DMS 273 treated with DMSO at 0.1 percent for 48 hours (cell line): ENCODE data around the gene ABCD3.
A peak's percentile ranks its signal among the peaks of the same experiment; 100 is the strongest.

Source experiments
- DNase-seq: peaks from one replicate; lab custom pipeline; 2025; lab: John Stamatoyannopoulos, UW

The ABCD3 gene

GRCh38 chr1:94462606-94463005, 44.4 kb downstream of the ABCD3 start:
- no peak for DNase-seq

GRCh38 chr1:94463056-94463764, 45.0 kb downstream of the ABCD3 start:
- DNase-seq = no peak

- peak; percentile 6 for DNase-seq
Measured at GRCh38 chr1:94463765-94464330, 45.7 kb downstream of the ABCD3 start.

- DNase-seq = no peak
Measured at GRCh38 chr1:94468708-94469107, 50.5 kb downstream of the ABCD3 start.

GRCh38 chr1:94471271-94471670, 53.1 kb downstream of the ABCD3 start:
- DNase-seq = no peak

GRCh38 chr1:94475232-94475631, 57.0 kb downstream of the ABCD3 start:
- DNase-seq = no peak

GRCh38 chr1:94479682-94480081, 61.5 kb downstream of the ABCD3 start:
- no peak for DNase-seq

- peak; percentile 6 for DNase-seq
Measured at GRCh38 chr1:94481473-94481933, 63.3 kb downstream of the ABCD3 start.

- DNase-seq = no peak
Measured at GRCh38 chr1:94486990-94487389, 68.8 kb downstream of the ABCD3 start.

- no peak for DNase-seq
Measured at GRCh38 chr1:94490556-94490955, 72.4 kb downstream of the ABCD3 start.

- DNase-seq = no peak
Measured at GRCh38 chr1:94496076-94496755, 78.0 kb downstream of the ABCD3 start.

GRCh38 chr1:94501426-94501825, 83.2 kb downstream of the ABCD3 start:
- no peak for DNase-seq

- DNase-seq = no peak
Measured at GRCh38 chr1:94501935-94502334, 83.7 kb downstream of the ABCD3 start.

GRCh38 chr1:94503153-94503552, 85.0 kb downstream of the ABCD3 start:
- DNase-seq = no peak

- DNase-seq = no peak
Measured at GRCh38 chr1:94504601-94505000, 86.4 kb downstream of the ABCD3 start.

- DNase-seq = no peak
Measured at GRCh38 chr1:94512816-94513215, 94.6 kb downstream of the ABCD3 start.

- DNase-seq = no peak
Measured at GRCh38 chr1:94514095-94514727, 96.0 kb downstream of the ABCD3 start.

GRCh38 chr1:94515296-94515947, 97.2 kb downstream of the ABCD3 start:
- DNase-seq = no peak

- no peak for DNase-seq
Measured at GRCh38 chr1:94519351-94519750, 101.2 kb downstream of the ABCD3 start.

GRCh38 chr1:94522304-94522703, 104.1 kb downstream of the ABCD3 start:
- DNase-seq = peak; percentile 47

- DNase-seq = no peak
Measured at GRCh38 chr1:94524531-94524930, 106.3 kb downstream of the ABCD3 start.
